ENCODE data around the gene LCE2A. TPM values are rescaled to one million over a fixed set of nuclear protein-coding genes. Genes with fewer than 3 reads are reported as not detected.

The LCE2A gene
- total and polyA plus RNA-seq, 9 of the 15 experiments (the other 6 are each of a cell fraction or from before 2014, with no cell fraction given), result not detected

DNA sequence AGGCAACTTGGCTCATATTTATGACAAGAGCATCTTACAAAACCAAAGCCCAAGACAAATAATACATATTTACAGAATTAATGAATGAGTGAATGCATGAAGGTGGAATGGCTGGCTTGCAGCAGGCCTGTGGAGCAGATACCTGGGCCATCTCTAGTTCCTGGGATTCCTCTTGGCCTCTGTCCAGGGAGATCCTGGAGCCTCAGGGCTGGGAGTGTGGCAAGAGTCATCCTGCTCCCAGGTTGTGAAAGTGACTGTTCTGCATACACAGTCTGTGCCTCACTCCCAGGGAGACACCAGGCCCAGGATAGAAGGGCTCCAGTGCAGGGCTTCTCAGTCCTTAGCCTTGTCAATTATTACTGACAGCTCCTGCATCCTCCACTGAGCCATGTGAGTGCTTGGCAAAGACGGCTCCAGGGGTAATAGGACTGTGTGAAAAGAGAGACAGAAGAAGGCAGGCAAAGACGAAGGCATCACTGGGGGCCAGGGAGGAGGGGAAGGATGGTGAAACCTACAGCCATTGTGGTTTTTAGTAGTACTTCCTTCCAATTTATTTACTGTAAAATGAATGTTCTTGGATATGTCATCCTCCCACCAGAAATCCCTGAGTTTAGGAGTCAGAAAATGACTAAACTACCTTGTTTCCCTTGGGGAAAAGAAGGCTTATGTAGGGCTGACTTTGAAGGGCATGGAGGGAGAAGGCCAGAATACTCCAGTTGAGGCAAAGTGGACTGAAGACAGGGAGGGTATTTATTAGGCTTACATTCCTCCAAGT, 45.4 kb downstream of the LCE2A start:
- CTCF ChIA-PET (ENCODE audit: low intra/inter-chr PET ratio), result no interaction called here
- FAIRE-seq (no peak), DNase-seq (ENCODE audit: extremely low read depth in 1 of 4, low spot score in 3 of 4) (no peak), ATAC-seq (no peak)
- H3K4me3 ChIP-seq, result no peak overlapping the region
- BruUV-seq (replicated peaks), result no TSS peak
- H3K79me2 ChIP-seq (ENCODE audit: control insufficient read depth, insufficient read depth, low read length), result no peaks in the 10 kb centered on the region
- no peak overlapping the region for H3K27ac ChIP-seq (ENCODE audit: extremely low read depth, low read depth, low read length)
- no peaks in the 10 kb centered on the region for H3K4me1 ChIP-seq (replicated peaks in 1 of 2; ENCODE audit: control insufficient read depth in 2 of 2, insufficient read depth in 2 of 2, low read length in 2 of 2)
- POLR2A ChIA-PET, result no interaction called here
- no peak overlapping the region for H3K9ac ChIP-seq (ENCODE audit: insufficient read depth in 1 of 2, low read depth in 2 of 2, low read length in 2 of 2)
- intact Hi-C loops (cut with micrococcal nuclease), result loop anchor here (10.0 kb wide), 1 partner anchor 89 kb away; no protein-coding TSS in a partner anchor
- H3K27me3 ChIP-seq (ENCODE audit: control insufficient read depth in 2 of 2, insufficient read depth in 2 of 2, low read length in 2 of 2), result no peaks in the 10 kb centered on the region
- H3K9me1 ChIP-seq (ENCODE audit: control insufficient read depth, insufficient read depth, low read length), result no peaks in the 10 kb centered on the region
- no peak overlapping the region for H2AFZ ChIP-seq (ENCODE audit: low read depth, low read length)
- no peak overlapping the region for H3K4me2 ChIP-seq (ENCODE audit: insufficient read depth, low read length)
- H3K36me3 ChIP-seq (ENCODE audit: control insufficient read depth, insufficient read depth, low read length), result no peaks in the 10 kb centered on the region
- TF ChIP-seq HIVEP1 (CRISPR knock-in tag; IDR thresholded peaks at IDR 0.05) (no peak), HEY1 (CRISPR knock-in tag; IDR thresholded peaks at IDR 0.05; ENCODE audit: borderline replicate concordance) (no peak), ZNF830 (CRISPR knock-in tag; IDR thresholded peaks at IDR 0.05) (no peak), NONO (IDR thresholded peaks at IDR 0.05; ENCODE audit: low read depth in 2 of 2, low read length in 1 of 2) (no peak), ZNF212 (CRISPR knock-in tag; IDR thresholded peaks at IDR 0.05) (no peak), CEBPZ (IDR thresholded peaks at IDR 0.05; ENCODE audit: borderline replicate concordance, low read depth, low read length) (no peak), POLR3A (IDR thresholded peaks at IDR 0.05; ENCODE audit: borderline replicate concordance, extremely low read depth, insufficient read depth, insufficient read length) (no peak)
- TF ChIP-seq, protein P1, sequence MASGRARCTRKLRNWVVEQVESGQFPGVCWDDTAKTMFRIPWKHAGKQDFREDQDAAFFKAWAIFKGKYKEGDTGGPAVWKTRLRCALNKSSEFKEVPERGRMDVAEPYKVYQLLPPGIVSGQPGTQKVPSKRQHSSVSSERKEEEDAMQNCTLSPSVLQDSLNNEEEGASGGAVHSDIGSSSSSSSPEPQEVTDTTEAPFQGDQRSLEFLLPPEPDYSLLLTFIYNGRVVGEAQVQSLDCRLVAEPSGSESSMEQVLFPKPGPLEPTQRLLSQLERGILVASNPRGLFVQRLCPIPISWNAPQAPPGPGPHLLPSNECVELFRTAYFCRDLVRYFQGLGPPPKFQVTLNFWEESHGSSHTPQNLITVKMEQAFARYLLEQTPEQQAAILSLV (tag; IDR thresholded peaks at IDR 0.05), result no peak
- in situ Hi-C loops (cut with MboI), result no loop called here
- WGBS (ENCODE audit: insufficient coverage, low coverage, missing lambda C conversion rate), result 0% methylated on average over 2 of the region's 2 CpGs
- H4K20me1 ChIP-seq (replicated peaks; ENCODE audit: control insufficient read depth, insufficient read depth, low read length), result no peaks in the 10 kb centered on the region
- no peaks in the 10 kb centered on the region for H3K9me3 ChIP-seq (replicated peaks; ENCODE audit: control insufficient read depth, insufficient read depth, low read depth, low read length)

Measured in K562 (cell line).